ENCODE data around the gene PNRC2.
A peak's percentile ranks its signal among the peaks of the same experiment; 100 is the strongest.
"Not testable (repeated sequence)": the region's sequence is repeated elsewhere in the genome, so short reads cannot be mapped to it uniquely, and the experiment has no call there.

Gene PNRC2

GRCh38 chr1:23931491-23931880, 28.1 kb upstream of the PNRC2 start:
- H3K4me1 Mint-ChIP-seq: no peaks in the 10 kb centered on the region
- H3K4me3 Mint-ChIP-seq: no peak overlapping the region

DNA sequence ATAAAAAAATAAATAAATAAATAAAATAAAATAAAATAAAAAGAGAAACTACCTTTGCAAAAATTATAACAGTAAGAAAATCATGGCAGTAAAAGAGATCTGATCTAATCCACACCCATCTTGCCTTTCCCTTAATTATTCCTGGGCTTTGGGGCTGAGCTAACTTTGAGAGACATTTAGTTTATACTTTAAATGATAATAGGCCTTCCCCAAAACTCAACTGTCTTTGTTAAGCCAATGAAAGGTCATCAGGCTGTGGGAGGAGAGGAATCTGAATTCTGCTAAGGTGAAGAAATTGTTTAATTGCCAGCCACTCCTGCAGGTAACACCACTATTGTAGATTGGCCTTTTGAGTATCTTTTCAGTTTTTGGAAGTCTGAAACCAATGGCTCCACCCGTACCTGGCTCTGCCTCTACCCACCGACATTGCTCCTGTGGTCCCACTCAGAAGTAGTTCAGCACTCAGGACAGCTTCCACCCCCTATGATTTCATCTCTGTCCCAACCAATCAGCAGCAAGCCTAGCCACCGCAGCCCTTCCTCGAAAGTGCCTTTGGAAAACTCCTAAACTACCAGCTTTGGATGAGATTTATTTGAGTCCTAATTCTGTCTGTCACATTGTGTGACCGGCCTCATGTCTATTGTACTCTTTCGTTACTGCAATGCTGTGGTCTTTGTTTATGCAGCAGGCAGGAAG, 23.0 kb upstream of the PNRC2 start:
- no peaks in the 10 kb centered on the region for H3K36me3 Mint-ChIP-seq (ENCODE audit: low read depth)
- no peaks in the 10 kb centered on the region for H3K4me1 Mint-ChIP-seq
- H3K4me3 Mint-ChIP-seq: no peak overlapping the region
- peak; percentile 20 for DNase-seq
- H3K27me3 Mint-ChIP-seq (ENCODE audit: low read depth, poor library complexity): peaks cover 12% of the 10 kb centered on the region
- peaks cover 3% of the 10 kb centered on the region for H3K9me3 Mint-ChIP-seq
- TF ChIP-seq CTCF (IDR thresholded peaks at IDR 0.05): no peak
- H3K27ac Mint-ChIP-seq: no peak overlapping the region

More at GRCh38 chr1:23931491-23931880, 28.1 kb upstream of the PNRC2 start:
- Mint-ChIP-seq H3K36me3 (ENCODE audit: low read depth) (no peaks in the 10 kb centered on the region), H3K27me3 (ENCODE audit: low read depth, poor library complexity) (peaks cover 41% of the 10 kb centered on the region), H3K27ac (no peak overlapping the region), H3K9me3 (peaks cover 3% of the 10 kb centered on the region)
- no peak for TF ChIP-seq CTCF (IDR thresholded peaks at IDR 0.05)
- no peak for DNase-seq

- Mint-ChIP-seq H3K27me3 (ENCODE audit: low read depth, poor library complexity) (peaks cover 15% of the 10 kb centered on the region), H3K4me3 (no peak overlapping the region), H3K9me3 (peaks cover 30% of the 10 kb centered on the region), H3K27ac (no peak overlapping the region), H3K36me3 (ENCODE audit: low read depth) (no peaks in the 10 kb centered on the region), H3K4me1 (peaks cover 10% of the 10 kb centered on the region)
- no peak for TF ChIP-seq CTCF (IDR thresholded peaks at IDR 0.05)
- DNase-seq: no peak
Observed at GRCh38 chr1:23947366-23947765, 12.3 kb upstream of the PNRC2 start.

DNA sequence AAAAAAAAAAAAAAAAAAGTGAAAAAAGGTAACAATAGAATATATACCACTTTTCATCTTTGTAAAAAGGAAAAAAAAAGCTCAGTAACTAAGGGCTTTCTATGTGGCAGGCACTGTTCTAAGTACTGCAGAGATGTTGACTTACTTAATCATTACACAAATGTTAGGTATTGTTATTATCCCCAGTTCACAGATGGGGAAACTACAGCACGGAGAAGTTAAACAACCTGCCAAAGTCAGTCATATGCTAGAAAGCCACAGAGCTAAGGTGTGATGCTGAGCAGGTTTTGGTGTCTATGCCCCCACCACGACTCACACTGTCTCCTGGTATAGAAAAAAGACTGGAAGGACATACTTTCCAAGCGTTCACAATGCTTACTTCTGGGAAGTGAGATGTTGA, 6.6 kb upstream of the PNRC2 start:
- Mint-ChIP-seq H3K27ac (no peak overlapping the region), H3K4me3 (no peak overlapping the region), H3K27me3 (ENCODE audit: low read depth, poor library complexity) (peaks cover 5% of the 10 kb centered on the region), H3K36me3 (ENCODE audit: low read depth) (no peaks in the 10 kb centered on the region), H3K4me1 (peaks cover 40% of the 10 kb centered on the region), H3K9me3 (peaks cover 6% of the 10 kb centered on the region)
- DNase-seq: no peak
- no peak for TF ChIP-seq CTCF (IDR thresholded peaks at IDR 0.05)

DNA sequence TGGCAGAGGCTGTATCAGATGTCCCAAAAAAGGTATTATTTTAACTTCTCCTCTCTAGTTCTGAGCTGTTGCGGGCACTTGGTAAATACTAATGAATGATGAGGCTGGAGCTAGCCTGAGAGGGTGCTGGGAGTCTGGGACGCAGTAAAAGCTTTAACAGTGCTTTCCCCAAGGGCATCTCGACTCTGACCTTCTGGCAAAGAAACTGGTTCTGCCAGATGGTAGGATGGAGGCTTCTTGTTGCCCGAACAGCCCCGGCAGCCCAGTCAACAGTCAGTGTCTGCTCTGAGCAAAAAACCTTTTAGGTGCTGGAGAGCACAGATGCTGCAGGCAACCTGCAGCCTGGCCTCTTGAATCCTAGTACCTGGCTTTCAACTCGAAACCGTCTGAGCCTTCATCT, 2.5 kb upstream of the PNRC2 start:
- H3K27ac Mint-ChIP-seq: peak overlapping the region; percentile 83
- peak overlapping the region; percentile 70 for H3K4me3 Mint-ChIP-seq
- H3K36me3 Mint-ChIP-seq (ENCODE audit: low read depth): peaks cover 25% of the 10 kb centered on the region
- no peaks in the 10 kb centered on the region for H3K27me3 Mint-ChIP-seq (ENCODE audit: low read depth, poor library complexity)
- no peak for DNase-seq
- no peaks in the 10 kb centered on the region for H3K9me3 Mint-ChIP-seq
- TF ChIP-seq CTCF (IDR thresholded peaks at IDR 0.05): no peak
- H3K4me1 Mint-ChIP-seq: peaks cover 63% of the 10 kb centered on the region

- not testable (repeated sequence) for DNase-seq; H3K9me3 Mint-ChIP-seq; H3K27me3 Mint-ChIP-seq (ENCODE audit: low read depth, poor library complexity)
- H3K27ac Mint-ChIP-seq: peak overlapping the region; percentile 100
- H3K4me3 Mint-ChIP-seq: peak overlapping the region; percentile 100
- H3K36me3 Mint-ChIP-seq (ENCODE audit: low read depth): peaks cover 25% of the 10 kb centered on the region
- peaks cover 66% of the 10 kb centered on the region for H3K4me1 Mint-ChIP-seq
Observed at GRCh38 chr1:23958040-23958809, 1.4 kb upstream of the PNRC2 start.
